GM18868 (cell line): Measurements from ENCODE around the gene CD247.

ENCODE experiments used
- ATAC-seq: cut with Tn5 transposase; IDR thresholded peaks from one replicate; pipeline ENCODE4 v1.9.1; 2021; ENCODE audit warnings: mild to moderate bottlenecking, moderate library complexity; ENCODE audit not compliant: unreplicated experiment

Gene CD247

DNA sequence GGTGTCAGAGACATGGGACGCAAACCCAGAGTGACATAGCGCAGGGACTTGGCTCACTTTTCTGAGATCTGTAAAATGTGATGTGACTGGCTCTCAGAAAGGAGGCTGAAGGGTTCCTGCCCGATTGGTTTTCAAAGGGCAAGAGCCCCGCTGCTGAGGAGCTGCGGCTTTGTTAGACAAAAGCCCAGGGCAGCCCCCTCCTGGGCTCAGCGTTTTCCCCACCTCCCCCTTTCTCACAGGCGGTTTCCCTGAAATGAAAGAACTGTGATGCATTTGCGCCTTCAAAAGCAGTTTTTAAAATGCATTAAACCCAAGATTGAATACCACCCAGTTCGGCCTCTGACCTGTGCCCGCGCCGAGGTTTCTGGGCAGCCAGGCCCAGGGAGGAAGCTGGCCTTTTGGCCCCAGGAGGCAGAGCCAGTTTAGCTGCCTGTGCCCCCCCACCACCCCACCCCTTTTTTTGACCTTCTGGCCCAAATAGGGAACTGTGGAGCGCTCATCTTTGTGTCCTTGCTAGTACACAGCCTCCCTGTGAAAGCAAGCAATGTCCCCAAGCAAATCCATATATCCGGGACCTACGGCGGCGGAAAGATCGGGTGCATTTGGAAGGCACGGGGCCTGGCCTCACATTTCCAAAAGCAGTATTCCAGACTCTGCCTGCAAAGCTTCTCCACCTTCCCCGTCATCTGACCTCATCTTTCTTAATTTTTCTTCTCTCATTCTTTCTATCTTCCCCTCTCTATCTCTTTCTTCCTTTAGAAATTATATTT lies 28.6 kb downstream of the CD247 start:
- no peak for ATAC-seq

DNA sequence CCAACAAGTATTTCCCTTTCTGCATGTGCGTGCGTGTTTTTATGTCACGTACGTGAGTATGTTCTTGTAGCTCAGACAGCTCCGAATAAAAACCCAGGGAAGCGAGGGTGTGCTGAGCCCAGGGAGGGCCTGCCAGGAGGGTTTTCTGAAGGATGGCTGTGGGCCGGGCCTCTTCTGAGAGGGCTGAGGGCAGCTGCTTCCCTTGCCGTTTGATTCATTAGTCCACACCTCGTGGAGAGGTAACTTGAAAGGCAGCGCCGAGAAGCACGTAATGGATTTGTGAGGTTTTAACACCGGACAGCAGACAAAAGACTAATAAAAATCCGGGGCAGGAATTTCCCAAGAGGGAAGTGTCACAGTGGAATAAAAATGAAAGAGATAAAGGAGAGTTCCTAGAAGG lies 29.5 kb downstream of the CD247 start:
- no peak for ATAC-seq

DNA sequence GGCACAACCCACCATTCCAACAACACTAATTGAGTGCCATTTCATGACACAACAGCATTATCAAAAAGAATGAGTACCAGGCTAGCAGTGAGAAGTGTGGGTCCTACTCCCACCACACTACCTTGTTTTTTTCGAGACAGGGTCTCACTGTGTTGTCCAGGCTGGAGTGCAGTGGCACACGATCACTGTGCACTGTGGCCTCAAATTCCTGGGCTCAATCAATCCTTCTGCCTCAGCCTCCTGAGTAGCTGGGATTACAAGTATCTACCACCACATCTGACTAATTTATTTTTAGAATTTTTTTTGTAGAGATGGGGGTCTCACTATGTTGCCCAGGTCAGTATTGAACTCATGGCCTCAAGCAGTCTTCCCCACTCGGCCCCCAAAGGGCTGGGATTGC lies 30.7 kb downstream of the CD247 start:
- ATAC-seq = no peak

DNA sequence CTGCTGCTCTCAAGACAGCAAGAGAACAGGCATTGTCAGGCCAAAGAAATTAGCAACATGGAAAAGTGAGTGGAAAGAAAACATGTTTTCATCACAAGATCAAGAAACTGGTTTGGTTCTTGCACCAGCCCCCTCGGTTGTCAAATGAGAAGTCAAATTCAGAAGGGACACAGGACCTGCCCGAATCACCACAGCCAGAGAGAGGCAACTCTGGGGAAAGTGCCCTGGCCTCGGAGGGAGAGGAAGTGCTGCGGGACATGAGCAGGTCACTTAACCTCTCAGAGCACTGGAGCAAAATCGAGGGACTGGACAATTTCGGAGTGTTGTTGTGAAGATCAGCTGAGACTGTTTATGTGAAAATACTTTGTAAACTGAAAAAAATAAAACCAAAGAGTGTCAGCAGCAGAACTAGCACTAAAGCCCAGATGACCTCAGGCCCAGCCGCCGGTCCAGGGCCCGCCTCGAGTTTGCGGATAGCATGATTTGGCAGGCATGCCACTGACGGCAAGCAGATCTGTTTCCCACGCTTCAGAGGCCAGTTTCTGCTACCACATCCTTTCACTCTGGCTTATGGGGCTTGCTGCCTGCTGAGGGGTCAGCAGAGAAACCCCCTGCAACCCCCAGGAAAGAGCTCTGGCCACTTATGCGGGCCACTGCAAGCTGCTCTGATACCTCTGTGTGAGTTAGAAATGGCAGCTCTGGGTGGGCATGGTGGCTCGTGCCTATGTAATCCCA lies 32.1 kb downstream of the CD247 start:
- no peak for ATAC-seq

DNA sequence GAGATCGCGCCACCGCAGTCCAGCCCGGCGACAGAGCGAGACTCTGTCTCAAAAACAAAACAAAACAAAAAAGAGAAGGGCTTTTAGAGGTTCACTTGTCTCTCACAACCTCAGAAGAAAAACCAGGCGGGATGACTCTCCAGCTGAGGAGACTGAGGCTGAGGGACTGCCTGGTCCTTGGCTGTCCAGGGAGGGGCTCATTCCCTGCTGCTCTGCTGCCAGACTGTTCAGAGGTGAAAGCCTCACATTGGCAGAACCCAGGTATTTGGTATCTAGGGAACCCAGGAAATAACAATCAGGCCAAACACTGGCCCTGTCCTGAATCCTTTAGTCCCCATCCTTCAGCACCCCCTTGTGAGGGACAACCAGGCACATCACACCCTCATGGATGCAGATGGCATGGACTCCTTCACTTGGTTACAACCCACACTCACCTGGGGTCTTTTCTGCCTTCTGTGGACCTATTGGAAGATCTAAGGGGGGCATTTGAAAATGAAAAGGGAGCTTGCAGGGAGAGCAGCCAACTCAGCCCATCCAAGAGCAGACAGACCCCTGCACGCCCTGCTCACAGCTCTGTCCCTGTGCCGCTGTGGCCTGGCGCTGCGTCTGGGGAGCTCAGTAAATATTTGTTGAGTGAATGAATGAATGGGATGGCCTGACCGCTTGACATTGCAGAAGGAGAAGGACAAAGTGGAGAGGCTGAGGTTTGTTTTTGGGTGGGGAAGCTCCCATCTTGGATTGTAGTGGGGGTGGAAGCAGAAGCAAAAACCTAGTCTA lies 33.4 kb downstream of the CD247 start:
- ATAC-seq = no peak

DNA sequence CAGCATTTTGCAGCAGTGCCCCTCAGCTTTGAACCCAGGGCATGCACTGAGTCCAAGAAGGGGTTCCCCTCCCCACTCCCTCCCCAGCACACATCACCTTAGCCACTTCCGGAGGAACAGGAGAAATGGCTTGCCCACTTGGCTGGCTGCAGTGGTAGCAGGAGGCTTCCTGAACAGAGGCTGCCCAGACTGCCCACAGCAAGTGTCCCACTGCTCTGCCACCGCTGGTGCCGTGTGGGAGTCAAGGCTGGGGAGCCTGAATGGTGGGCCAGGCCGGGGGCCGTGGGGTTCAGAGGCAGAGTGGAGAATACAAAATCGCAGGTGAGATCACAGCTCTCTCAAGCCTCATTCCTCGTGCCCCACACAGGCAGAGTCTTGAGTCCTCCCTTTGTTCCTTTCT lies 34.5 kb downstream of the CD247 start:
- ATAC-seq = no peak

DNA sequence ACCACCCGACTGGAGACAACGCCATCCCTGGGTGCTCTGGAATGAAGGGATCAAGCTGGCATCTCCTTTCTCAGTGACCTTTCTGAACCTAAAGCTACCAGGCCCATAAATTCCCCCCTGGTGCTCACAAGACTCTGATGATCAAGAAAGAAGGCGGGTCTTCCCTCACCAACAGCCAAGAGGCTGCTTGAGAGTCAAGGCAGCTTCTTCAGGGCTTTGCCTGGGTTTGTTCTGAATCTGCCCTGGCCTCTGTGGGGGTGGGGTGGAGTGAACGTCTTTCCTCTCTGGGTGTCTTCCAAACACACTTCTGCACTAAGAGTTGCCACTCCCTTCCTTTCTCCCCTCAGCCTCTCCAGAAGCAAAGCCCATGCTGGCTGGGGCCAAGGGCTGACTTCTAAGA lies 36.1 kb downstream of the CD247 start:
- ATAC-seq = no peak

DNA sequence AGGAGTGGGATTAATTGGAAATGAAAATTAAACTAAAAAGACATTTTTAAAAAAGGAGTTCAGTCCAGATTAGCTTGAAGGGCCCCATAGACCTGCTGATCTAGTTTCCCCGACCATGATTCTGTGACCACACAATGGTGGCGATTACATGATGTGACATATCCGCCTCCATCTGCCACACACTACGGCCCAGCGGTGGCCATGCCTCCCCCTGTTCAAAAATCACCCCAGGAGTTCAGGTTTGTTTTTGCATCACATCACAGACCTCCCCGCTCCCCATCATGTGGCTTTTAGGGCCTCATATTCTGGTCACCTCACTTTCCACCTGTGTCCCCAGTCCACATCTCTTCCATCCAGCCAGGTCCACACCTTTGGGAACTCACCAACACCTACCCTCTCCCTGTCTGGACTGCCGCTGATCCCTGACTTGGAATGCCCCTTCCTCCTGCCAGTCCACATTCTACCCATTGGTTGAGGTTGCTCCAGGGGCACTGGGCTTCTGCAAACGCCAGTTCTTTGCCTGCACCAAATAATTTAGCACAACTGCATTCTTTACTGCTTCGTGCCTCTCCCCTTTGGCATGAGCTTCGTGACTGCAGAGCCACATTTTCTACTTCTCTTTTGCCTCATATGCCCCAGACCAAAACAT lies 38.9 kb downstream of the CD247 start:
- ATAC-seq = no peak

DNA sequence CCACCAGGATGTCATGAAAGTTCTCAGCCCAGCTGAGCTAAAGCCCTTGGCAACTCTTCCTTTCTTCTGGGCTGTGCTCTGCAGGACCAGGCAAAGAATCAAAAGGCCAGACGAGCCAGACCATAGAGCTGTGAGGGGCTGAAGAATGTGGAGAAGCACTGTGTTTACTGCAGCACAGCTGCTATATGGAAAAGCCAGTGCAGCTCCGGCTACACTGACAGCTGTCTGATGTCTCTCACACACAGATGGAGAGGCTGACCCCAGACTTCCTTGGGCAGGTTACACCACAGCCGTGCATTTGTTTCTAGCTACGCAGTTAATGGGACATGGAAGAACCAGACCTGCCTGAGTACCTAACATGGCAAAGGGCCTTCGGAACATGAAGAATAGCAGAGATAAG lies 40.3 kb downstream of the CD247 start:
- ATAC-seq = no peak

DNA sequence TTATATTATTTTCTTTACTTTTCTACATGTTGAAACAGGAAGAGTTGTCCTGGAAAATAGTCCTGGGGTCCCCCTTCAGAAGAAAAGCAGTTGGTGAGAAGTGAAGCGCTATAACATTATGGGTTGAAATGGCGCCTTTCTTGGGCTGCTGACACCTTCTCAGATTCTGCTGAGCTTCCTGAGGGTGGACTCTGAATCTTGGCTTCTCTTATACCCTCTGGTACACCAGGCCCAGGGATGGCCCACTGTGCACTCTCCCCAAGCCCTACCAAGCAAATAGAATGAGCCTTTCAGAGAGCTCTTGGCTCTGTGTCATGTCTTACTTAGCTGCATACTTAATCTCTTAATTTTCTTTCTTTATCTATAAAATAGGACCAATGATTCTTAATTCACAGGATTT lies 42.3 kb downstream of the CD247 start:
- no peak for ATAC-seq

DNA sequence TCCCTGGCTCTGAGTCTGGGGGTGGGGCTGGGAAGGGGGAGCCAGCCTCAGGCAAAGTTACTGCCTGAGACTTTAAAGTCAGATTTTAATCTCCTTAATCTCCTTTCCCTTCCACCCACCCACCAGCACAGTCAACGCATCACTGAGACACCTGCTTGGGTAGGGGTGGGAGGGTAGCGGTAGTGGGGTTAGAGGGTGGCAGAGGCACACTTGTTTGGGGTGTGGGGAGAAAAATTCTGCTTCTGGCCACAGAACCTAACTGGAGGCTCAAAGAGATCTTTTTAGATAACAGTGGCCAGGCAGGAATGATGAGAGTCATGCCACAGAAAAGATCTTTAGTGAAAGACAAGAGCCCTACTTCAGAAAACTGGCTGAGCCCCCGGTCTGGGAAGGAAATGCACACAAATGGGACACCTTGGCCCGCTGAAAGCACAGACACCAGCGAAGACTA lies 44.1 kb downstream of the CD247 start:
- ATAC-seq = no peak

DNA sequence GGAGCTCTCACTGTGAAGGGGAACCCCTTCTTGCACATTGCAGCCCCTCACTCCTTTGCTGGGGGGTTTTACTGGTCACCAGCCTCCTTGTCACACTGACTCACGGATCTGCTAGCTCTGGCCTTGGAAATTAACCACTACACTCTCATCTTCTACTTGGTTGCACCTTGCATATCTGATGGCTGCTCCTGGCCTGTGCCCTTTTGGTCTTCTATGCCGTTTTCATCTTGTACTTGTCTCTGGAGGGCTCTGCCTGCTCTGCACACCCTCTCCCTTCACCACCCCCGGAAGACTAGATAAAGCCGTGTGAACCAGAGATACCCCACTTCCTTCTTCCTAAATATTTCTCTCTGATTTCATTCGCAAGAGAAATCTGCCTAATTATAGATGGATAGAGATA lies 44.6 kb downstream of the CD247 start:
- no peak for ATAC-seq

DNA sequence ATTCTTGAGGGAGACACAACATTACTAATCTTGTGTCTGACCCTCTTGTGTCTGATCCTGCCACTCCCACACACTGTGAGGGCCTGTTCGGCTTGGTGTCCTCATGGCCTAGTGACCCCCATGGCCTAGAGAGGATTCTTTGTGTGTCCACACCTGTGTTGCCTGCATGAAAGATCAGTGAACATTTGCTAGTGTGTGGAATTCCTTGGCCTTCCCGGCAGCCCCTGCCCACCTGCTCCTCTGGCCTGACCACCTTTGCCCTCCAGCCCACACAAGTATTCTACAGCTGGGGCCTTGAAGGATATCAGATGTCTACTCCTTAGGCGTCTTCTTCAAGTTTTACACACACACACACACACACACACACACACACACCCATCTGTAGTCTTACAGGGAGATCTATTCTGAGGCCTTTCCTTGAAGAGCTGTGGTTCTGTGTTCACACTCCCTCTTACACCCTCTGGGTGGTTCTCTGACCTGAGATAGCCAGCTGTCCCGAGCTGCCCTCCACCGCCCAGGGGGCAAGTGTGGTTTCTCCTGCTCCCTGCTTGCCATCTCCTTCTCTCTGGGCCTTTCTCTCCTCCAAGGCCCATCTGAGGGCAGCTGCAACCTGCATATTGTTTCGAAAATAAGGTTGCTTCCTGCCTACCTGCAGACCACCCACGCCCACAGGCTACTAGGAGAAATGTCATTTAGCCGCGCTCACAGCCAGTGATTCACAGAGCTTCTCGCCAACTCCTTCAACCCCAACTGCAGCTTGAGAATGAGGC lies 45.4 kb downstream of the CD247 start:
- no peak for ATAC-seq

DNA sequence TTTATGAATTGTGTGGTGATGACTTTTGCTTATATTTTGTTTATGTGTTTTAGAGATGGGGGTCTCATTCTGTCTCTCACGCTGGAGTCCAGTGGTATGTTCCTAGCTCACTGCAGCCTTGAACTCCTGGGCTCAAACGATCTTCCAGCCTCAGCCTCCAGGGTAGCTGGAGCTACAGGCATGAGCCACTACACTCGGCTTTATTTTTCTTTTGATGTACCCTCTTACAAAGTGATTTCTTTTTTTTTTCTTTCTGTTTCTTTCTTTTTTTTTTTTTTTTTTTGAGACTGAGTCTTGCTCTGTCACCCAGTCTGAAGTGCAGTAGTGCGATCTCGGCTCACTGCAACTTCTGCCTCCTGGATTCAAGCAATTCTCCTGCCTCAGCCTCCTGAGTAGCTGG lies 46.8 kb downstream of the CD247 start:
- no peak for ATAC-seq

DNA sequence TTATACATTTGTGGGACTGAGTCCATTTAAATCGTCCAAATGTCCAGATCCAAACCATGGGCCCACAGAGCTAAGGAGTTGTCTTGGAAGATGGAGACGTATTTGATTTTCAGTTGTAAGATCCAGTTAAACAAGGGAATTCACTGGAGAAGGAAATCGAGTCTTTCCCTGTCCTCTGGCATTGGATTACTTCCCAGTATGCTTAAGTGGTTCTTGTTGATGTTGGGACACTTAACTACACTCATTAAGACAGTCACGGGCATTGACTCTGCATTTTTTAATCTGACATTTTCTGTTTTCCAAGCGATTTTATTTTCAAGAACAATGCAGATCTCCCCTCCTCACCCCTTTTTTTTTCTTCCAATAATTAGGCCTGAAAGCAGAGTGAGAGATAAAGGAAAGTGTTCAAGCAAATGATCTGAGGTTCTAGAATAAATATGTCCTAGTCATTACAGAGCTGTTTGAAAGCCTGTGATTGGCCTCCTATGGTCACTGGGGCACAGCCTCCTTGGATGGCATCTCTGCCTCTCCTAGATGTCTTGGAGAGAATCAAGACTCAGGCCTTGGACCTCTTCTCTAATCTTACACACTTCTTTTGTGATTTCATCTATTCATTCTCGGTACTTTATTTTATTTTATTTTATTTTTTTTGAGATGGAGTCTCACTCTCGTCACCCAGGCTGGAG lies 48.9 kb downstream of the CD247 start:
- ATAC-seq = no peak

DNA sequence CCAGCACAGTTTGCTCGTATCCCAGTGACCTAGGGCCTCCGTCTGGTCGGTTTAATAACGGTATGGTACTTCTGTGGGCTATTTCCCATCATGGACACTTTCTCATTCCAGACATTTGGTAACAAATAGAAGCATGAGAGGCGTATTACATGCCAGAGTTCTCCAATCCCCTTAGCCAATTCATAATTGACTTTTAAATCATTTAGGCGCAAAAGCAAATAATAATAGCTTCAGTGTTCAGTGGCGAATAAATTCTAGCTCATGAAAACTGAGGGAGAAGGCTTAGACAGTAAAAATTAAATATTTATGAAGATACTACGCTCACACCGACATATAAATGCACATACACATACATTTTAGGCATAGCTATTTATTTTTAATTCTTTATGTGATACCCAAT lies 50.6 kb downstream of the CD247 start:
- no peak for ATAC-seq

DNA sequence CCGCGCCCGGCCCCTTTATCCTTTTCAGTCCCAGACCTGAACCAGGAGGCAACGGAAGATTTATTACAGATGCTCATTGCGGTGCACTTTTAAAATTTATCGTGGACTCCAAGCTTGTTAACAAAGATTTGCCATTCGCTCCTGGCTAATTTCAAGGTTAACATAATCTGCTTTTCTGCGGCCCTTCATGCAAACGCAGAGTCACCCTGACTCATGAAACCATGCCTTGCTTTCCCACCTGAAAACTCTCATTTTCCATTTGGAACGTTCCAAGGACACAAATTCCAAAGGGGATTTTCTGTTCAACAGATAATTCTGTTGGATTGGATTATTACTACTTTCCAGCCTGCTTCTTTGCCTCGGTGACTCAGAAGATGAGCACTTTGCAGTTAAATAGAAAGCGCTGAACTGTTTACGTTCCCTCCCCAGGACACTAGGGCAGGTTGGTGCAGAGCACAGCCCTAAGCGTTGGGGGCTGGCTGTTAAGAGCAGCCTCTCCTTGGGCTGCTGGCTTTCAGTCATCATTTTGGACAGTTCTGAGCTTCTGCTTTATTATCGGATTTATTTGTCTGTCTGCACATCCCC lies 51.1 kb downstream of the CD247 start:
- ATAC-seq = no peak

DNA sequence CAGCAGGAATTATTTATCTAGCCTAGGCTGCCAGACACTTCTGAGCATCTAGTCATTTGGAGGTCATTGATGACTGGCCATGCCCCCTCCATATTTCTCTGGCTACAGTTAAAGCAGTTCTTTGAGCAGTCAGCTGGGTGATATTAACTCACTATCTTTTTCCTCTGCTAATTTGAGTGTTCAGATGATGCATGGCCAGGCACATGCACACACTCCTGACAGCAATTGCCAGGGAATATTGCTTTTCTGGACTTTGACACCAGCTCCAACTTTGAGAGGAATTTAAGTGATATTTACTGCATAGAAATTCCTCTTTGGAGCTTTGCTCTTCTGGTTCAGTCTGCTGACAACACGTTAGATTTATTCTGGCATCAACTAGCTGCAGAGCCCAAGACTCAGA lies 52.6 kb downstream of the CD247 start:
- ATAC-seq = no peak

DNA sequence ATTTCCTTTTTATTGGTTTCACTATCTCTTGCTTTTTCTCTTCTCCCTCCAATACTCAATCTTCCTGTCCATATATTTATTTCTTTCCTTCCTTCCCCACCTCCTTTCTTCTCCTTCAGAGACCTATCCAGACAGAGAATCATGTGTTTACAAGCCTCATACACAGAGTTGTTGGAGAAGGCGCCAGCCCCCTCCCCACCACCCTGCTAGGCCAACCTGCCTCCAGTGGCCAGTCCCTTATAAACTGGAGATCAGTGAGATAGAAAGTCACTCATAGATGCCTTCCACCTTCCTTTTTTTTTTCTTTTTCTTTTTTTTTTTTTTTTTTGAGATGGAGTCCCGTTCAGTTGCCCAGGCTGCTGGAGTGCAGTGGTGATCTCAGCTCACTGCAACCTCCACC lies 53.3 kb downstream of the CD247 start:
- ATAC-seq = no peak
